SW480 (cell line): ENCODE results near the gene AEN.
A peak's percentile ranks its signal among the peaks of the same experiment; 100 is the strongest.

Experiments used
- DNase-seq: peaks from one replicate; pipeline ENCODE4 v3.0.0-alpha.2; 2016; ENCODE audit warnings: low spot score

Gene AEN

GRCh38 chr15:88613074-88613944 is 7.8 kb upstream of the AEN start:
- DNase-seq: no peak

GRCh38 chr15:88615303-88616107 is 5.6 kb upstream of the AEN start:
- DNase-seq: peak; percentile 88

GRCh38 chr15:88616240-88616639 is 4.9 kb upstream of the AEN start:
- no peak for DNase-seq

- no peak for DNase-seq
Measured at GRCh38 chr15:88617031-88617722, 4.0 kb upstream of the AEN start.

- DNase-seq: no peak
Measured at GRCh38 chr15:88617790-88618189, 3.4 kb upstream of the AEN start.

- no peak for DNase-seq
Measured at GRCh38 chr15:88618686-88619085, 2.5 kb upstream of the AEN start.

GRCh38 chr15:88619796-88620195 is 1.3 kb upstream of the AEN start:
- no peak for DNase-seq

GRCh38 chr15:88621789-88622604 is 857 bp downstream of the AEN start:
- peak; percentile 76 for DNase-seq

GRCh38 chr15:88622605-88622975 is 1.4 kb downstream of the AEN start:
- DNase-seq: no peak

- DNase-seq: peak; percentile 88
Measured at GRCh38 chr15:88623061-88623460, 1.9 kb downstream of the AEN start.

- DNase-seq: no peak
Measured at GRCh38 chr15:88623632-88624031, 2.5 kb downstream of the AEN start.

- DNase-seq: peak; percentile 57
Measured at GRCh38 chr15:88624156-88624970, 3.2 kb downstream of the AEN start.

GRCh38 chr15:88624971-88625490 is 3.9 kb downstream of the AEN start:
- DNase-seq: no peak

- DNase-seq: no peak
Measured at GRCh38 chr15:88625943-88626741, 5.0 kb downstream of the AEN start.

GRCh38 chr15:88627463-88627862 is 6.3 kb downstream of the AEN start:
- peak; percentile 82 for DNase-seq

- DNase-seq: no peak
Measured at GRCh38 chr15:88628018-88628654, 7.0 kb downstream of the AEN start.

GRCh38 chr15:88629071-88629470 is 7.9 kb downstream of the AEN start:
- no peak for DNase-seq

- no peak for DNase-seq
Measured at GRCh38 chr15:88630141-88630721, 9.1 kb downstream of the AEN start.
